Psoas muscle (tissue), 8 donors: ENCODE data around the gene PRELP. TPM values are rescaled to one million over a fixed set of nuclear protein-coding genes. Genes with fewer than 3 reads are reported as not detected.
"Not testable (repeated sequence)": the region's sequence is repeated elsewhere in the genome, so short reads cannot be mapped to it uniquely, and the experiment has no call there.

Source experiments
- ATAC-seq, 4 donors: fragments of 200-7000 bp; cut with Tn5 transposase; one replicate each; pipeline ENCODE4 v1.9.1; 2020; ENCODE audit warnings: moderate library complexity in 3 of 4, mild to moderate bottlenecking in 2 of 4
- DNase-seq, 2 donors: peaks; one replicate each; pipeline ENCODE4 v3.0.0-alpha.2; 2020
- H3K27ac ChIP-seq: fragments of 200-600 bp; one replicate; pipeline ENCODE4 v1.8.0; 2022
- H3K27me3 ChIP-seq, 3 donors: fragments of 200-600 bp in 1 of 3; one replicate each; pipeline versions ENCODE4 v1.6.1 to v1.8.0; 2013 to 2022; ENCODE audit warnings: low read length in 2 of 3, mild to moderate bottlenecking in 2 of 3, moderate library complexity in 1 of 3; ENCODE audit not compliant: insufficient read depth in 3 of 3
- H3K36me3 ChIP-seq, 2 donors: fragments of 200-600 bp in 1 of 2; one replicate each; pipeline versions ENCODE4 v1.6.1 to v1.8.0; 2013 to 2022; ENCODE audit warnings: low read depth in 1 of 2, mild to moderate bottlenecking in 1 of 2, moderate library complexity in 1 of 2; ENCODE audit not compliant: insufficient read depth in 1 of 2
- H3K4me1 ChIP-seq: fragments of 200-600 bp; one replicate; pipeline ENCODE4 v1.8.0; 2022
- H3K4me3 ChIP-seq: fragments of 200-600 bp; one replicate; pipeline ENCODE4 v1.8.0; 2022; ENCODE audit warnings: mild to moderate bottlenecking
- H3K9me3 ChIP-seq: fragments of 200-600 bp; one replicate; pipeline ENCODE4 v1.8.0; 2022
- WGBS, 3 donors: extraction: QIAGEN DNeasy Blood & Tissue Kit; methylation state at CpG; one replicate each; pipeline versions ENCODE4 v1.1.6 to v1.1.7; 2013; 5-methylcytosine and 5-hydroxymethylcytosine counted together
- intact Hi-C, 2 donors: fragments of 100-400 bp; cut with DNase I; formaldehyde crosslinking; loops; one replicate each; pipeline versions ENCODE4 v1.11.0 to v1.14.2; 2022
- polyA plus RNA-seq, 3 donors: library from polyadenylated mRNA; stranded (reverse); fragments of 200-250 nt; gene quantifications; one replicate each; pipeline ENCODE4 v1.2.3, GENCODE V29; 2013
- total RNA-seq, 4 donors: library from RNA; stranded (reverse); fragmentation: NEBNext Ultra II Directional in 2 of 4; extraction: Animal tissue kit (Norgen Biotek cat#: 25700) in 2 of 4; gene quantifications; one replicate each; pipeline versions ENCODE4 v1.2.1 to v1.2.4, GENCODE V29; 2021 to 2023
- TF ChIP-seq, protein P1 (sequence below): fragments of 200-600 bp; IDR thresholded peaks from one replicate; pipeline ENCODE4 v1.8.0; 2022; ENCODE audit warnings: antibody characterized with exemption
- donor health status: healthy with polysubstance abuse.
- donor health status: DM: no; HTN: no; CAD: no; lungs with moderate emphysema.
- donor health status: Bipolar disorder and iron deficiency.
- donor health status: healthy.
- donor health status: DM: yes; HTN: yes; CAD: no.
- donor health status: DM: no; HTN: no; CAD: no.
- donor health status: DM: no; HTN: no; CAD: no.
- donor health status: DM: yes; HTN: yes; CAD: no.

PRELP gene
- total and polyA plus RNA-seq, 7 donors = 3.0 to 20.6 (median 6.6) TPM

DNA sequence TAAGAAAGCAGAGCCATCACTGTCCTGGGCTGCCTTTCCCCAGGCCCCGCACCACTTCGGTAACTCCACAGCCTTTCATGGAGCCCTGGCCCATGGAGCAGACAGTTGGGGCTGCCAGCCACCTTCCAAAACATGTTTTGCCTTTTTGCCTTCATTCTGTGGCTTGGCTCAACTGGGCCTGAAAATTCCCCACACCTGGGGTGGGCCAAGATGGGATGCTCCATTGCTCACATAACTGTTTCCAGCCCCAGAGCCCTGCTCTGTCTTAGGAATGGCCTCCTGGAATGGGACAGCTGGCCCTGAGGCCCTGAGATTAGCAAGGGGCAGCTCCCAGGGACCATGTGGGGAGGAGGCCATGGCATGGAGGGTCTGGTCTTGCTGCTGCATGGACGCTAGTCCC, 10.9 kb upstream of the PRELP start:
- H3K27me3 ChIP-seq = peaks cover 0 to 3% (median 0%) of the 10 kb centered on the region in 3 donors
- H3K4me1 ChIP-seq = peaks cover 26% of the 10 kb centered on the region
- no peak overlapping the region for H3K4me3 ChIP-seq
- no peaks in the 10 kb centered on the region for H3K9me3 ChIP-seq
- DNase-seq (no peak), ATAC-seq (peak in 1 of 4 donors; percentile 4)
- no peak overlapping the region for H3K27ac ChIP-seq
- WGBS, 3 donors = 96 to 98% (median 97%) methylated on average over 3 of the region's 3 CpGs
- intact Hi-C loops = no loop called here
- TF ChIP-seq, protein P1, sequence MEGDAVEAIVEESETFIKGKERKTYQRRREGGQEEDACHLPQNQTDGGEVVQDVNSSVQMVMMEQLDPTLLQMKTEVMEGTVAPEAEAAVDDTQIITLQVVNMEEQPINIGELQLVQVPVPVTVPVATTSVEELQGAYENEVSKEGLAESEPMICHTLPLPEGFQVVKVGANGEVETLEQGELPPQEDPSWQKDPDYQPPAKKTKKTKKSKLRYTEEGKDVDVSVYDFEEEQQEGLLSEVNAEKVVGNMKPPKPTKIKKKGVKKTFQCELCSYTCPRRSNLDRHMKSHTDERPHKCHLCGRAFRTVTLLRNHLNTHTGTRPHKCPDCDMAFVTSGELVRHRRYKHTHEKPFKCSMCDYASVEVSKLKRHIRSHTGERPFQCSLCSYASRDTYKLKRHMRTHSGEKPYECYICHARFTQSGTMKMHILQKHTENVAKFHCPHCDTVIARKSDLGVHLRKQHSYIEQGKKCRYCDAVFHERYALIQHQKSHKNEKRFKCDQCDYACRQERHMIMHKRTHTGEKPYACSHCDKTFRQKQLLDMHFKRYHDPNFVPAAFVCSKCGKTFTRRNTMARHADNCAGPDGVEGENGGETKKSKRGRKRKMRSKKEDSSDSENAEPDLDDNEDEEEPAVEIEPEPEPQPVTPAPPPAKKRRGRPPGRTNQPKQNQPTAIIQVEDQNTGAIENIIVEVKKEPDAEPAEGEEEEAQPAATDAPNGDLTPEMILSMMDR = no peak
- H3K36me3 ChIP-seq = no peaks in the 10 kb centered on the region

DNA sequence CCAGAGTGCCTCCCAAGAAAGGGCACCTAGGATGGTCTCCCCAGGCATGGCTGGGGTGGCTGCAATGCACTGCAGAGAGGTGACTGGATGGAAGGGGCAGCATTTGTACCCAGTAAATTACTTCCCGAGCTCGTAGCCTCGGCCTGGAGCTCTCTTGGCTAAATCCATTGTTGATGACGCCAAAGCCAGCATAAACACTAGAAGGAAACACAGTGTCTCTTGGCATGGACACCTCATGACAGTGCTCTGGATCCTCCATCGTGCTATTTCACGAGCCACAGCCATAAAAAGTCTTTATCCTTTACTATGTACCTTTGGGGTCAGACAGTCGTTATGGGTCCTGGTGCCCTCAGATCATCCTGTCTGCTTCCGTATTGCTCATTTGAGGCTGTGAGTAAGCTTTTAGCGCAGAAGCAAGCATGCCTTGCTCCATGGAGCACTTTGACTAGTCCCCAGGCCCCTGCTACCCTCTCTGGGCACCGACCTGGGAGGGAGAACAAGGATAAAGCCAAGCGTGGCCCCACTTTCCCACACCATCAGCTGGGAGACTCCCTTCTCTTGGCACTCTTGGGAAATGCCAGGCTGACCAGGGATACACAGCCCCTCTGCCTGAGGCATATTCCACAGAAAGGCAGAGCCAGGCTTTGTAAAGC, 10.3 kb upstream of the PRELP start:
- Histone ChIP-seq H3K9me3 (no peaks in the 10 kb centered on the region), H3K4me1 (peaks cover 26% of the 10 kb centered on the region), H3K27me3 (peaks cover 0 to 3% (median 0%) of the 10 kb centered on the region in 3 donors), H3K4me3 (no peak overlapping the region), H3K27ac (peak overlapping the region; percentile 47), H3K36me3 (no peaks in the 10 kb centered on the region)
- DNase-seq (no peak), ATAC-seq (peak in 3 of 4 donors; percentile 14 to 70 (median 56))
- TF ChIP-seq, protein P1 = no peak
- WGBS, 3 donors = 56 to 78% (median 66%) methylated on average over 11 of the region's 11 CpGs
- intact Hi-C loops = no loop called here

DNA sequence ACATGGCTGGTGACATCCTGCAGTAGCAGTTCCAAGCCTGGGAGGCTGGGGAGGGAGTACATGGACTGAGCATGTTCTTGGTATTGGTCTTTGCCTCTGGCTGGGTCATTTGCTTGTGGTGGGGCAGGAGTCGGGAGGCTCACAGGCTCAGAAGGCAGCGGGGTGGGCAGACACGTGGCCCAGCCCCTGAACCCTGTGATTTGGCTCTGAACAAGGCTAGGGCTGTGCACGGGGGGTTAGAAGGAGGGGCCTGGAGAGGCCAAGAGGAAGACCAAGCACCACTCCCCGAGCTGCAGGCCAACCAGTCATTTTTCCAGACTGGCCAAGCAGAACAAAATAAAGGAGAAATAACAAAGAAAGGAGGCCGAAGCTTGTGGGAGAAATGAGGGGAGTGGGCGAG, 9.7 kb upstream of the PRELP start:
- H3K4me3 ChIP-seq = no peak overlapping the region
- ATAC-seq = peak in 3 of 4 donors; percentile 23 to 46 (median 35)
- H3K4me1 ChIP-seq = peaks cover 26% of the 10 kb centered on the region
- H3K27ac ChIP-seq = peak overlapping the region; percentile 47
- TF ChIP-seq, protein P1 = no peak
- H3K9me3 ChIP-seq = no peaks in the 10 kb centered on the region
- peak; percentile 58 to 74 for DNase-seq
- H3K27me3 ChIP-seq = peaks cover 0 to 2% (median 0%) of the 10 kb centered on the region in 3 donors
- 35 to 43% (median 42%) methylated on average over 7 of the region's 7 CpGs for WGBS, 3 donors
- intact Hi-C loops = no loop called here
- H3K36me3 ChIP-seq = no peaks in the 10 kb centered on the region

DNA sequence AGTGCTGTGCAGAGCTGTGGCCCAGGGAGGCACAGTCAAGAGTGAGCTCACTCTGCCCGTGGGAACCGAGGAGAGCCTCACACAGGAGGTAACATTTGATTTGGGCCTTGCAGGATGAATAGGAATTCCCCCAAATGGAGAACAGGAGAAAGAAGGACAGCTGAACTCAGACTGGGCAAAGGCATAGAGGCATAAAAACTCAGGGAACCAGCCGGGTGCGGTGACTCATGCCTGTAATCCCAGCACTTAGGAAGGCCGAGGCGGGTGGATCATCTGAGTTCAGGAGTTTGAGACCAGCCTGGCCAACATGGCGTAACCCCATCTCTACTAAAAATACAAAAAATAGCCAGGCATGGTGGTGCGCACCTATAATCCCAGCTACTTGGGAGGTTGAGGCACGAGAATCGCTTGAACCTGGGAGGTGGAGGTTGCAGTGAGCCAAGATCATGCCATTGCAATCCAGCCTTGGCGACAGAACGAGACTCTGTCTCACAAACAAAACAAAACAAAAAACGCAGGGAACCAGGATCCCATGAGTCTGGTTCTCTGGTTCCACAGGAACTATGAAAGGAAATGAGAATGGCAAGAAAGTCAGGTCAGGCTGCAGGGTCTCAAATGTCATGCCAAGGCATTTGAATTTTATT, 8.6 kb upstream of the PRELP start:
- peak overlapping the region; percentile 63 for H3K27ac ChIP-seq
- WGBS, 3 donors = 58 to 76% (median 64%) methylated on average over 13 of the region's 13 CpGs
- peak in 3 of 4 donors; percentile 37 to 51 (median 44) for ATAC-seq
- H3K9me3 ChIP-seq, H3K4me3 ChIP-seq, H3K27me3 ChIP-seq, DNase-seq, intact Hi-C loops, H3K36me3 ChIP-seq: not testable (repeated sequence)
- peaks cover 26% of the 10 kb centered on the region for H3K4me1 ChIP-seq

DNA sequence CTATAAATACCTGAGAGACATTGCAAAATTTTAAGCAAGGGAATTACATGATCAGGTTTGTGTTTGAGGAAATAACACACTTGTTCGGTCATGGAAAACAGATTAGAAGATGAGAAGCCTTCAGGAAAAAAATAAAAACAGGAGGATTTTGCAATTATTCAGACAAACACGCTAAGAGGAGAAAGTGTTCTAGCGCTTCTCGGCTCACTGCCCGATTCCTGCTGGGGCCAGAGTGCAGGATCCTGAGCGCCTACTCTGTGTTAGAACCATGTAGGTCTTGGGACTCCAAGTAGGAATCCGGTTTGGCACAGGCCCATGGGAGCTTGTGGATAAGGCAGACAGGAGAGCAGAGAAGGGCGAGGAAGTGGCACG, 8.1 kb upstream of the PRELP start:
- TF ChIP-seq, protein P1 = no peak
- ATAC-seq = peak; percentile 28 to 63 (median 36)
- Histone ChIP-seq H3K9me3 (no peaks in the 10 kb centered on the region), H3K4me3 (no peak overlapping the region), H3K4me1 (peaks cover 26% of the 10 kb centered on the region), H3K27ac (peak overlapping the region; percentile 63), H3K36me3 (no peaks in the 10 kb centered on the region), H3K27me3 (no peaks in the 10 kb centered on the region)
- WGBS, 3 donors = 38 to 50% (median 48%) methylated on average over 9 of the region's 9 CpGs
- intact Hi-C loops = no loop called here
- peak; percentile 86 to 91 for DNase-seq
